ENCODE results near the gene SNX2.

DNA sequence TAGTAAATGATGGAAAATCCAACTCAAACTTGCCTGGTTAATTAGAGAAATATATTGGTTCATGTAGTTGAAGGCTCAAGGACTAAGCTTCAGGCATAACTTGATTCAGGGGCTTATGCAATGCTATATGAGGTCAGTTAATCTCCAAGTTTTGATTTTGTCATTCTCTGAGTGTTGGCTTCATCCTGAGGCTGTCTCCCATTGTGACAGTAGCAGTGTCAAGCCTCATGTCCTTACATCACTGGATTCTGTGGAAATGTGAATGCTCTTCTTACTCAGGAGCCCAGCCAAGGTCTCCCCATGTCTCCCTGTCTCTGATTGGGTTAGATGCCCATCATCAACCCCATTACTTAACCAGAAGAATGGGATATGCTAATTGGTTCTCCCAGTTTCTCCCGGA is 44.4 kb upstream of the SNX2 start:
- TF ChIP-seq EZH2 (IDR thresholded peaks at IDR 0.05; ENCODE audit: insufficient read depth, poor library complexity, severe bottlenecking), result no peak
- no peak for TF ChIP-seq EZH2phosphoT487 (IDR thresholded peaks at IDR 0.05; ENCODE audit: insufficient read depth, low read depth)
